ENCODE results near the gene S100A5. TPM values are rescaled to one million over a fixed set of nuclear protein-coding genes. Genes with fewer than 3 reads are reported as not detected.

Gene S100A5
- total and polyA plus RNA-seq, 2 of the 8 experiments (the other 6 are each of a cell fraction or from before 2014, with no cell fraction given) = not detected

DNA sequence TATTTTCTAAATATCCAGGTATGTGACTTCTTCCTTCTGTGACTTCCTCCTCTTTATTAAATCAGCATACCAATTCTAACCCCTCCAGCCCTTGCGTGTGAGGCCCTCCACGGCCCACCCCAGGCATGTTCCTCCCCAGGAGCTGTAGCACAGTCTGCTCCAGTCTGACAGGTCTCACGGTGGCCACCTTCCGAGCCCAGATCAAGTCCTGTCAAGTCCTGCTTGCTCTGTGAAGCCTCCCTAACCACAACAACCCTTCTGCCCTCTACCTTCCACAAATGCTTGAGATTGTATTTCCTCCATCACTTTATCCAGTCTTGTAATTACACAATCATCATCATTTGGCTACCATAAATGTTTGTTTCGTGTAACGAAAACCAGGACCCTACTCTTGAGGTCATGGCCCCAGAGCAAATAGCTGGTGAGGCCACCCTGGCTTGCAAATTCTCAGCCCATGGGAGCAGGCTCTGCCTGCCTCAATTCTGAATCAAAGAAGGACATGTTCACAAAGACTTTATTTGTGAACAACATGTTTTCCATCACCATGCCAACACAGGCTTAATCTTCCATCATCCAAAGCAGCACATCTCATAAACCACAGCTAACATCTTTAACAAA, 47.3 kb downstream of the S100A5 start:
- Histone ChIP-seq H3K27me3 (replicated peaks in 1 of 4; ENCODE audit: control insufficient read depth in 3 of 4, extremely low read depth in 1 of 4, insufficient read depth in 3 of 4, low read length in 3 of 4) (no peaks in the 10 kb centered on the region), H3K4me1 (replicated peaks in 1 of 4; ENCODE audit: control insufficient read depth in 3 of 4, insufficient read depth in 4 of 4, low read length in 3 of 4) (peaks cover 0 to 6% (median 2%) of the 10 kb centered on the region in 4 experiments; a peak in 4 of 7 replicates), H2AFZ (ENCODE audit: low read length) (no peak overlapping the region), H3K4ac (replicated peaks; ENCODE audit: insufficient read length, low read depth, low read length) (no peak overlapping the region), H2BK15ac (ENCODE audit: low read length) (no peak overlapping the region), H3K4me2 (ENCODE audit: insufficient read depth in 1 of 2, low read depth in 2 of 2, low read length in 2 of 2) (no peak overlapping the region), H2BK20ac (ENCODE audit: low read length) (no peak overlapping the region), H3K18ac (ENCODE audit: extremely low read depth, low read length) (peak overlapping the region; percentile 60; the same call in 1 of the 2 replicates), H3K23ac (ENCODE audit: insufficient read length) (no peak overlapping the region), H3K23me2 (ENCODE audit: low read depth, low read length) (no peaks in the 10 kb centered on the region), H4K91ac (replicated peaks; ENCODE audit: insufficient read length, low read length) (no peak overlapping the region), H3K9ac (replicated peaks in 1 of 4; ENCODE audit: extremely low read depth in 1 of 4, low read depth in 3 of 4, low read length in 3 of 4) (no peak overlapping the region), H2BK5ac (ENCODE audit: low read depth, low read length) (no peak overlapping the region), H3K14ac (ENCODE audit: insufficient read length) (no peak overlapping the region), H4K8ac (ENCODE audit: extremely low read depth, insufficient read depth, low read length) (no peak overlapping the region), H4K20me1 (replicated peaks in 1 of 2; ENCODE audit: control insufficient read depth in 1 of 2, insufficient read depth in 2 of 2, low read length in 2 of 2) (no peaks in the 10 kb centered on the region), H3K9me3 (ENCODE audit: insufficient read depth in 2 of 2, low read depth in 1 of 2, low read length in 1 of 2) (no peaks in the 10 kb centered on the region), H2AK5ac (ENCODE audit: low read depth, low read length) (no peak overlapping the region), H2BK120ac (replicated peaks; ENCODE audit: low read depth, low read length) (no peak overlapping the region), H3K56ac (replicated peaks; ENCODE audit: insufficient read length, low read depth, low read length) (no peak overlapping the region), H3K79me2 (ENCODE audit: control insufficient read depth in 1 of 2, insufficient read depth in 2 of 2, low read length in 2 of 2) (no peaks in the 10 kb centered on the region), H3K4me3 (ENCODE audit: extremely low read depth in 1 of 4, insufficient read depth in 2 of 4, low read depth in 3 of 4, low read length in 4 of 4) (no peak overlapping the region), H4K5ac (ENCODE audit: insufficient read length, low read depth, low read length) (no peak overlapping the region), H3K27ac (ENCODE audit: low read depth, low read length) (no peak overlapping the region), H3K79me1 (ENCODE audit: low read depth, low read length) (no peaks in the 10 kb centered on the region), H3K36me3 (ENCODE audit: control insufficient read depth in 2 of 4, insufficient read depth in 4 of 4, low read length in 3 of 4) (no peaks in the 10 kb centered on the region), H2BK12ac (ENCODE audit: low read depth, low read length) (peak overlapping the region; percentile 80; the same call in 1 of the 2 replicates)
- ChIA-PET CTCF (ENCODE audit: partially characterized antibody) (interaction anchor here (0.8 to 21.4 kb wide), 15 partner anchors 9 to 301 kb away, joined by 3 to 360 read pairs (median 10); partner anchors contain the start of genes PGLYRP4, S100A1, S100A13 and S100A6), POLR2A (ENCODE audit: partially characterized antibody) (interaction anchor here (0.6 to 3.2 kb wide), 4 partner anchors 27 to 140 kb away, joined by 3 to 14 read pairs (median 3); partner anchors contain the start of gene CHTOP)
- no peak for DNase-seq (ENCODE audit: low read depth in 1 of 2, low spot score in 2 of 2)
- no peak for TF ChIP-seq TBP (IDR thresholded peaks at IDR 0.05; ENCODE audit: low read depth, low read length)
- TF ChIP-seq EP300 (IDR thresholded peaks at IDR 0.05; ENCODE audit: borderline replicate concordance in 1 of 2, low read depth in 2 of 2, low read length in 2 of 2) = no peak
- no peak for TF ChIP-seq POU5F1 (IDR thresholded peaks at IDR 0.05; ENCODE audit: low read depth, low read length)
- TF ChIP-seq GABPA (IDR thresholded peaks at IDR 0.05; ENCODE audit: borderline replicate concordance, insufficient read depth, low read length) = no peak
- no peak for TF ChIP-seq POLR2A (IDR thresholded peaks at IDR 0.05; ENCODE audit: control extremely low read depth in 1 of 2, low read depth in 2 of 2, low read length in 2 of 2)
- TF ChIP-seq CTBP2 (IDR thresholded peaks at IDR 0.05; ENCODE audit: borderline replicate concordance, insufficient read depth, insufficient read length, low read length) = no peak
- TF ChIP-seq SUZ12 (IDR thresholded peaks at IDR 0.05; ENCODE audit: low read length) = no peak
- TF ChIP-seq BACH1 (IDR thresholded peaks at IDR 0.05; ENCODE audit: low read length) = no peak
- no peak for TF ChIP-seq SIX5 (IDR thresholded peaks at IDR 0.05; ENCODE audit: low read depth, low read length)
- no peak for FAIRE-seq
- WGBS, 2 experiments (ENCODE audit: extremely low coverage in 1 of 2, insufficient coverage in 1 of 2, insufficient read length in 1 of 2, insufficient replicate concordance in 2 of 2, low coverage in 1 of 2, low lambda C conversion rate in 2 of 2, missing lambda C conversion rate in 1 of 2) = 89% methylated on average over 6 of the region's 6 CpGs; no CpG with 5 or more reads in 1 of the 2 experiments

Data from H1 (cell line).